ENCODE results near the gene CASP10. TPM values are rescaled to one million over a fixed set of nuclear protein-coding genes. Genes with fewer than 3 reads are reported as not detected.

The CASP10 gene
- total and polyA plus RNA-seq, 2 of the 13 experiments (the other 11 are each of a cell fraction or from before 2014, with no cell fraction given) = 22.2 to 23.8 TPM

GRCh38 chr2:201257956-201258665 is 75.2 kb downstream of the CASP10 start (continued):
- TF ChIP-seq ZBTB25 (CRISPR knock-in tag; IDR thresholded peaks at IDR 0.05) (no peak), ZFAT (CRISPR knock-in tag; conservative IDR thresholded peaks at IDR 0.05) (no peak), ZNF782 (CRISPR knock-in tag; IDR thresholded peaks at IDR 0.05; ENCODE audit: borderline replicate concordance) (no peak), NFIB (CRISPR knock-in tag; IDR thresholded peaks at IDR 0.05; ENCODE audit: borderline replicate concordance) (no peak), LRRFIP1 (CRISPR knock-in tag; conservative IDR thresholded peaks at IDR 0.05) (no peak), ZNF337 (CRISPR knock-in tag; IDR thresholded peaks at IDR 0.05; ENCODE audit: borderline replicate concordance, low read depth) (0 out of 2 replicates have a peak, but pooled peaks have one; percentile 28), ZNF276 (CRISPR knock-in tag; IDR thresholded peaks at IDR 0.05; ENCODE audit: low read depth) (no peak), SIX1 (CRISPR knock-in tag; IDR thresholded peaks at IDR 0.05; ENCODE audit: borderline replicate concordance) (no peak), AHDC1 (CRISPR knock-in tag; IDR thresholded peaks at IDR 0.05; ENCODE audit: borderline replicate concordance) (peak; percentile 37; the same call in 1 of the 2 replicates), E2F2 (CRISPR knock-in tag; IDR thresholded peaks at IDR 0.05; ENCODE audit: borderline replicate concordance) (no peak)

Measured in HepG2 (cell line).